Astrocyte of the spinal cord (primary cell): ENCODE data around the gene AMN1.

ENCODE experiments used
- DNase-seq: peaks from one replicate; pipeline ENCODE4 v3.0.0; 2011; ENCODE audit warnings: low read depth, low spot score
- H3K4me3 ChIP-seq: 2 replicates; pipeline ENCODE4 v1.5.1; 2011; ENCODE audit warnings: low read depth, mild to moderate bottlenecking, low read length, moderate library complexity
- in situ Hi-C: cut with HindIII; loops from 2 replicates; pipeline ENCODE4 v1.10.0; 2017; ENCODE audit warnings: low sequenced_read_pairs
- TF ChIP-seq, protein P1 (sequence below): IDR thresholded peaks from 2 replicates; pipeline ENCODE4 v1.5.1; 2012; ENCODE audit warnings: low read depth, mild to moderate bottlenecking, low read length, inconsistent platforms

AMN1 gene

DNA sequence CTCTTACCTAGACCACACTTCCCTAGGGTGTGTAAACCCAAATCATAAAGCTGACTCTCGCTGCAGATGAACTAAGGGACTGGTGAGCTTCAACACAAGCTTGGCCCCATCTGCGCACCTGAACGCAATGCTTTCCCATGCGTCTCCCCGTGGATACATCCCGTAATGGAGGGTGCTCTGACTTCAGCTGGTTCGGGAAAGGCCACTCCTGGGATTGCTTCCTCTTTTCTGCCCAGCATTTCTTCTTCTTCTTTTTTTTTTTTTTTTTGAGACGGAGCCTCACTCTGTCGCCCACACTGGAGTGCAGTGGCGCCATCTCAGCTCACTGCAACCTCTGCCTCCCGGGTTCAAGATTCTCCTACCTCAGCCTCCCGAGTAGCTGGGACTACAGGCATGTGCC is 97.0 kb downstream of the AMN1 start:
- in situ Hi-C loops: no loop called here
- TF ChIP-seq, protein P1, sequence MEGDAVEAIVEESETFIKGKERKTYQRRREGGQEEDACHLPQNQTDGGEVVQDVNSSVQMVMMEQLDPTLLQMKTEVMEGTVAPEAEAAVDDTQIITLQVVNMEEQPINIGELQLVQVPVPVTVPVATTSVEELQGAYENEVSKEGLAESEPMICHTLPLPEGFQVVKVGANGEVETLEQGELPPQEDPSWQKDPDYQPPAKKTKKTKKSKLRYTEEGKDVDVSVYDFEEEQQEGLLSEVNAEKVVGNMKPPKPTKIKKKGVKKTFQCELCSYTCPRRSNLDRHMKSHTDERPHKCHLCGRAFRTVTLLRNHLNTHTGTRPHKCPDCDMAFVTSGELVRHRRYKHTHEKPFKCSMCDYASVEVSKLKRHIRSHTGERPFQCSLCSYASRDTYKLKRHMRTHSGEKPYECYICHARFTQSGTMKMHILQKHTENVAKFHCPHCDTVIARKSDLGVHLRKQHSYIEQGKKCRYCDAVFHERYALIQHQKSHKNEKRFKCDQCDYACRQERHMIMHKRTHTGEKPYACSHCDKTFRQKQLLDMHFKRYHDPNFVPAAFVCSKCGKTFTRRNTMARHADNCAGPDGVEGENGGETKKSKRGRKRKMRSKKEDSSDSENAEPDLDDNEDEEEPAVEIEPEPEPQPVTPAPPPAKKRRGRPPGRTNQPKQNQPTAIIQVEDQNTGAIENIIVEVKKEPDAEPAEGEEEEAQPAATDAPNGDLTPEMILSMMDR: no peak
- no peak overlapping the region for H3K4me3 ChIP-seq
- DNase-seq: no peak

DNA sequence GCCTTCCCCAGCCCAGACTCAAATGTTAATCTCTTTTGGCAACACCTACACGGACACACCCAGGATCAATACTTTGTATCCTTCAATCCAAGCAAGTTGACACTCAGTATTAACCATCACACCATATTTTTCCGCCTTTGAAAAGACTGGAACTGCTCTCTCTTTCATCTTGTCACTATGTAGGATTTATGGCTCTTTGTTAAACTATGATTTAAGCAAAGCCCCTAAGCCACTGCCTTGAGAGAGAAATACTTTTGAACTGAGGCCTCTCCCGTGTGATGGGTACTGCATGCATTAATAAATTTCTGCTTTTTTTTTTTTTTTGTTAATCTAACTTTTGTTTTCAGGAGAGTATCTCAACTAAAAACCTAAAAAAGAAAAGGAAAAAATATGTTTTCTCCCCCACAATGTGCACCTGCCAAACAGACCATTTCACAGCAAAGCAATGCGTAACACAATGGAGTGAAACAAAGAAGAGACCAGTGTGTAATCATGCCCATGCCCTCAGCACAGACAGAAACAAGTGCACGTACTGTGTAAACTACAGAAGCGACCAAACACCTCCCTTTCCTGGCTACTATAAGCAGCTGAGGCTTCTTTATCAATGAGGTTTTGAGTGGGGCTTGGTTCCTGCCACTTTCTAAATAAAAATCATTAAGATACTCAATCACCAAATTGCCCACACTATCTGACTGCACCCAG is 97.6 kb downstream of the AMN1 start:
- in situ Hi-C loops: no loop called here
- no peak for DNase-seq
- no peak overlapping the region for H3K4me3 ChIP-seq
- TF ChIP-seq, protein P1: no peak

- no peak overlapping the region for H3K4me3 ChIP-seq
- in situ Hi-C loops: no loop called here
Measured at GRCh38 chr12:31629756-31630732, 98.8 kb downstream of the AMN1 start.

GRCh38 chr12:31627456-31628054 is 101.3 kb downstream of the AMN1 start:
- in situ Hi-C loops: no loop called here
- H3K4me3 ChIP-seq: no peak overlapping the region
- TF ChIP-seq, protein P1: no peak
- no peak for DNase-seq

More at GRCh38 chr12:31629756-31630732, 98.8 kb downstream of the AMN1 start:
- TF ChIP-seq, protein P1: no peak
- peak; percentile 72 for DNase-seq

DNA sequence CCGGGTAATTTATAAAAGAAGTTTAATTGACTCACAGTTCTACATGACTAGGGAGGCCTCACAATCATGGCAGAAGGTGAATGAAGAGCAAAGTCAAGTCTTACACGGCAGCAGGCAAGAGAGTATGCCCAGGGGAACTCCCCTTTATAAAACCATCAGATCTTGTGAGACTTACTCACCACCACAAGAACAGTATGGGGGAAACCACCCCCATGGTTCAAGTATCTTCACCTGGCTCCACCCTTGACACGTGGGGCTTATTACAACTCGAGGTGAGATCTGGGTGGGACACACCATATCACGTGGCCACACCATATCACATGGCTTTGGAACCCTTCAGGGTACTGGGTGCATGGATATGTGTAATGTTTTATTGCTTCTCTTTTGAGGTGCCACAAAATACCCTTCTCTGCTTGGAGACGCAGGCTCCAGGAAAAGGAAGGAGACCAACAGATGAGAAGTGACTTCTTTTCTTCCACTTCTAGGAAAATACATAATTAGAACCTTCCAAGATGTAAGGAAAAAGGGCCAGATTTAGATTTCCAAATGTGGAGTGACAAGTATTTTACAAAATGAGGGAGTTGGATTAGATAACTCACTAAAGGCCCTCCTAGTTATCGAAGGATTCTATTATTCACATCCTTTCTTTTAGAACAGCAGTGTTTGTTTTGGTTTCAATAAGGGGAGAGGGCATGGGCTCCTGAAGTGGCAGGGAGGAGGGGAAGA is 102.4 kb downstream of the AMN1 start:
- no peak for DNase-seq
- in situ Hi-C loops: no loop called here
- TF ChIP-seq, protein P1: no peak
- no peak overlapping the region for H3K4me3 ChIP-seq

DNA sequence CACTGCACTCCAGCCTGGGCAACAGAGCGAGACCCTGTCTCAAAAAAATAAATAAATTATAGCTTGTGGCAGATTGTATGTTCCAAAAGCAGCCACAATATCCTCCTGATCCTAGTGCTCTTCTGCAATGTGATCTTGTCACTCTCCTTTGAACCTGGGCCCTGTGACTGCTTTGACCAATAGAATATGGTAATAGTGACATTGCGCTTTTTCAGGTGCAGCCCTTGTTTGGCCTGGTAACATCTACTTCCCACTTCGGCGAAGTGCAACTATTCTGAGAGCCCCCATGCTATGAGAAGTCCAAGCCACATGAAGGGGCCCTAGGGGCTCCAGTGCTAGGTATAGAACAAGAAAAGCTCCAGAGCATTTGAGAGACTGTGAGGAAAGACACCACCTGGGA is 106.8 kb downstream of the AMN1 start:
- in situ Hi-C loops: no loop called here
- TF ChIP-seq, protein P1: no peak
- no peak overlapping the region for H3K4me3 ChIP-seq
- no peak for DNase-seq
